Heart left ventricle (tissue), 13 donors: ENCODE results near the gene LRP1B.

ENCODE experiments used
- POLR2A ChIP-seq, 2 donors: fragments of 450-650 bp; IDR thresholded peaks; one replicate each; pipeline ENCODE4 v1.6.1; 2017; ENCODE audit warnings: antibody characterized with exemption in 2 of 2, mild to moderate bottlenecking in 2 of 2, moderate library complexity in 2 of 2
- TF ChIP-seq, protein P1 (sequence below), 12 donors: fragments of 200-600 bp; sonication (generic) in 4 of 12; IDR thresholded peaks; one replicate each; pipeline versions ENCODE4 v1.5.0 to v1.8.0; 2018 to 2022; ENCODE audit warnings: antibody characterized with exemption in 12 of 12, mild to moderate bottlenecking in 5 of 12
- donor health status: ischemic (EF 13 %, LVEDD 7.1; RV severe dilation, severe dysfunction).
- donor health status: DM: no; HTN: yes; CAD: no.
- donor health status: DM: no; HTN: no; CAD: no.
- donor health status: ischemic (EF 25% LVEDD 6.9; RV normal size, moderate dysfunction).
- donor health status: ischemic (EF 25% LVEDD 5.7; RV mildly dilated, moderate dysfunction).
- donor health status: ischemic (EF 35%, LVEDD 5.7; RV mildly dilated, moderate dysfunction).
- donor health status: nonischemic (EF 11% LVEDD 7.7; RV severe dilation, severe dysfunction).
- donor health status: DM: yes; HTN: yes; CAD: no.
- donor health status: PGD.
- donor health status: ischemic (EF 29% LVEDD 5.4; RV normal size, mild dysfunction).
- donor health status: nonischemic (EF 23%, LVEDD 6.1; RV moderate dilation, normal function).

DNA sequence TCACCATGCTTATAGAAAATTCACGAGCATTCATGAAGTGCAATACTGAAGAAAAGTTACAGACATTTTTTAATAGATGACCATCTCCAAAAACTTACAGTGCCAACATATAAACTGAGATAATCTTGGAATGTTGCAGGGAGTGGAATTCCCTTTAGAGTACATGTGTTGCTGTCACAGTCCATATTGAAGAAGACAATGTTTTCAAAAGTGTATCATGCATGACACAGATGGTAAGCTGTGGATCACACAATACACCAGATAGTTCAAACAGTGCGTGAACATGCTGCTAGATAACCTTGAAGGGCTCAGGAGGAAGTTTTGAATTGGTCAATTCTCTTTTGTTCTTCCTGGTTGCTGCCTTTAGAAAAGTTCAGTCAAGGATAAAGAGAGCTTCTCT is 1706.3 kb downstream of the LRP1B start:
- TF ChIP-seq, protein P1, sequence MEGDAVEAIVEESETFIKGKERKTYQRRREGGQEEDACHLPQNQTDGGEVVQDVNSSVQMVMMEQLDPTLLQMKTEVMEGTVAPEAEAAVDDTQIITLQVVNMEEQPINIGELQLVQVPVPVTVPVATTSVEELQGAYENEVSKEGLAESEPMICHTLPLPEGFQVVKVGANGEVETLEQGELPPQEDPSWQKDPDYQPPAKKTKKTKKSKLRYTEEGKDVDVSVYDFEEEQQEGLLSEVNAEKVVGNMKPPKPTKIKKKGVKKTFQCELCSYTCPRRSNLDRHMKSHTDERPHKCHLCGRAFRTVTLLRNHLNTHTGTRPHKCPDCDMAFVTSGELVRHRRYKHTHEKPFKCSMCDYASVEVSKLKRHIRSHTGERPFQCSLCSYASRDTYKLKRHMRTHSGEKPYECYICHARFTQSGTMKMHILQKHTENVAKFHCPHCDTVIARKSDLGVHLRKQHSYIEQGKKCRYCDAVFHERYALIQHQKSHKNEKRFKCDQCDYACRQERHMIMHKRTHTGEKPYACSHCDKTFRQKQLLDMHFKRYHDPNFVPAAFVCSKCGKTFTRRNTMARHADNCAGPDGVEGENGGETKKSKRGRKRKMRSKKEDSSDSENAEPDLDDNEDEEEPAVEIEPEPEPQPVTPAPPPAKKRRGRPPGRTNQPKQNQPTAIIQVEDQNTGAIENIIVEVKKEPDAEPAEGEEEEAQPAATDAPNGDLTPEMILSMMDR (IDR thresholded peaks at IDR 0.05) = no peak
- no peak for TF ChIP-seq POLR2A (IDR thresholded peaks at IDR 0.05)
